Ovary (tissue), 9 donors: ENCODE data around the gene PTPRN2. TPM values are rescaled to one million over a fixed set of nuclear protein-coding genes. Genes with fewer than 3 reads are reported as not detected.

Source experiments
- DNase-seq, 5 donors: peaks; one replicate each; pipeline ENCODE4 v3.0.0-alpha.2; 2019 to 2020
- H3K27ac ChIP-seq, 2 donors: fragments of 200-600 bp; one replicate each; pipeline versions ENCODE4 v1.5.1 to v1.8.0; 2019 to 2022
- H3K27me3 ChIP-seq: fragments of 200-600 bp; one replicate; pipeline ENCODE4 v1.8.0; 2022
- H3K36me3 ChIP-seq: fragments of 200-600 bp; sonication (generic); one replicate; pipeline ENCODE4 v1.5.1; 2019
- H3K4me1 ChIP-seq: one replicate; pipeline ENCODE4 v1.8.1; 2013; ENCODE audit warnings: mild to moderate bottlenecking, moderate library complexity; ENCODE audit not compliant: insufficient read depth
- H3K4me3 ChIP-seq: fragments of 200-600 bp; sonication (generic); one replicate; pipeline ENCODE4 v1.5.1; 2017
- H3K9me3 ChIP-seq, 2 donors: fragments of 200-600 bp in 1 of 2; sonication (generic) in 1 of 2; one replicate each; pipeline versions ENCODE4 v1.5.1 to v1.8.1; 2013 to 2019; ENCODE audit warnings: mild to moderate bottlenecking in 1 of 2, moderate library complexity in 1 of 2
- CTCF ChIP-seq, 3 donors: fragments of 450-650 bp in 2 of 3; fragments of 200-600 bp in 1 of 3; IDR thresholded peaks; one replicate each; pipeline versions ENCODE4 v1.5.1 to v1.8.0; 2016 to 2022; ENCODE audit warnings: antibody characterized with exemption in 3 of 3, mild to moderate bottlenecking in 1 of 3
- EP300 ChIP-seq: sonication (generic); formaldehyde crosslinking; IDR thresholded peaks from one replicate; pipeline ENCODE4 v1.6.1; 2017; ENCODE audit warnings: antibody characterized with exemption
- POLR2A ChIP-seq: fragments of 450-650 bp; IDR thresholded peaks from one replicate; pipeline ENCODE4 v1.6.1; 2017; ENCODE audit warnings: antibody characterized with exemption, mild to moderate bottlenecking, moderate library complexity
- WGBS, 3 donors: extraction: QIAGEN DNeasy Blood & Tissue Kit in 1 of 3; methylation state at CpG; one replicate each; pipeline versions ENCODE4 v1.1.5 to v1.1.7; 2013 to 2017; 5-methylcytosine and 5-hydroxymethylcytosine counted together
- intact Hi-C, 4 donors: fragments of 100-400 bp; cut with DNase I; formaldehyde crosslinking; loops; one replicate each; pipeline versions ENCODE4 v1.11.0 to v1.15.1; 2022 to 2023
- polyA plus RNA-seq, 2 donors: library from polyadenylated mRNA; stranded (reverse); fragments of 200-250 nt in 1 of 2; fragments of 350-450 nt in 1 of 2; fragmentation: Illumina TruSeq in 1 of 2; extraction: RNeasy Lipid Tissue Mini Kit (QIAGEN cat#74804) in 1 of 2; gene quantifications; one replicate each; pipeline ENCODE4 v1.2.3, GENCODE V29; 2013 to 2014
- total RNA-seq, 7 donors: library from RNA; depleted of rRNA in 2 of 7; stranded (reverse); fragments of >200 nt in 2 of 7; fragmentation: NEBNext Ultra II Directional in 3 of 7; extraction: Animal tissue kit (Norgen Biotek cat#: 25700) in 3 of 7; gene quantifications; one replicate each; pipeline versions ENCODE4 v1.1.0 to v1.2.4, GENCODE V29; 2016 to 2023
- donor health status: DM: no; HTN: no; CAD: no; lungs with moderate emphysema.
- donor health status: DM: no; HTN: no; CAD: no.
- donor health status: Bipolar disorder and iron deficiency.
- donor health status: DM: yes; HTN: yes; CAD: no.
- donor health status: DM: no; HTN: no; CAD: no.
- donor health status: DM: yes; HTN: yes; CAD: no.

PTPRN2 gene
- total and polyA plus RNA-seq, 9 donors: 3.5 to 11.1 (median 5.9) TPM

DNA sequence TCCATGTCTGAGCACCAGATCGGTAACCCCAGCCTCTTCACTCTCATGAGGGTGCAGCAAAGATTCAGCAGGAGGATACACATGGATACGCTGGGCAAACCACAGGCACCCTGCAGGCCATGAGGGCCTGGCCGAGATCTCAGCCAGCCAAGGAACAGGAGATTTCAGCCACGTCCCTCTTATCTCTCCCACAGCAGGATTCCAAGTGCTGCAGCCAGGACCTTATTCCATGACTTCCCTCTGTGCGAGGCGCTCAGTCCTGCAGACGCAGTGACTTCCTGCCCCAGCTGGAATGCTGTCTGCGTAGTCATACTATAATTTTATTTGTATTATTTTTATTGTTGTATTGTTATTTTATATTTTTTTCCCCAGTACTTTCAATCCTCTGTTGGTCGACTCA lies 66.8 kb downstream of the PTPRN2 start:
- no peaks in the 10 kb centered on the region for H3K27me3 ChIP-seq
- H3K27ac ChIP-seq: no peak overlapping the region
- no peaks in the 10 kb centered on the region for H3K9me3 ChIP-seq
- 70 to 78% (median 73%) methylated on average over 9 of the region's 9 CpGs for WGBS, 3 donors
- DNase-seq: no peak
- TF ChIP-seq POLR2A (no peak), CTCF (IDR thresholded peaks at IDR 0.05) (no peak), EP300 (no peak)
- H3K4me1 ChIP-seq: no peaks in the 10 kb centered on the region
- no peaks in the 10 kb centered on the region for H3K36me3 ChIP-seq
- intact Hi-C loops: no loop called here
- no peak overlapping the region for H3K4me3 ChIP-seq

DNA sequence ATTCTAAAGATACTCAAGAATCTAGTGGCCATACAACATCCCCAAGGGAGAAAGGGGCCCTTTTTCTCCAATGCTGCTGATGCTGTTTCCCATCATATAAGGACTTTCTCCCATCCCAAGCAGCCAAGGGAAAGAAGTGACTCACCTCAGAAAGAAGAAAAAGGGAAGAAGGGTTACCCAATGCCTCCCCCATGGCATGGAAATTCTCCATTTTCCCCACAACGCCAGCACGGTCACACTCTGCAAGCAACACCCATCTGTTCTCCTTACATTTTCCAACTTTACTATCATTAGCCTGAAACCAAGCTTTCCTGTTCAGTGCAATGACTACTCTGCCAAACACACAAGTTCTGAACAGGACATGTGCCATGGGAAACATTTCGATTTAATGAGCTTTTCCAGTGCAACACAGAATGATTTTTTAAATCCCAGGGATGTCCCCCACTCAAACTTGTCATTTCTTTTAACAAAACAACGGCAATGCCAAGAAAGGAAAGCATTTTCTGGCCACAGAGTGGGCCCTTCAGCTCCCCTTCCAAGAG lies 67.9 kb downstream of the PTPRN2 start:
- Histone ChIP-seq H3K4me3 (no peak overlapping the region), H3K4me1 (no peaks in the 10 kb centered on the region), H3K27me3 (no peaks in the 10 kb centered on the region), H3K9me3 (no peaks in the 10 kb centered on the region), H3K27ac (no peak overlapping the region), H3K36me3 (no peaks in the 10 kb centered on the region)
- intact Hi-C loops: no loop called here
- DNase-seq: no peak
- WGBS, 3 donors: 68 to 74% (median 69%) methylated on average over 4 of the region's 4 CpGs
- no peak for TF ChIP-seq CTCF (IDR thresholded peaks at IDR 0.05)
- no peak for TF ChIP-seq POLR2A
- no peak for TF ChIP-seq EP300

GRCh38 chr7:158518980-158519632 lies 68.5 kb downstream of the PTPRN2 start:
- intact Hi-C loops: no loop called here
- Histone ChIP-seq H3K36me3 (no peaks in the 10 kb centered on the region), H3K27ac (no peak overlapping the region), H3K4me3 (no peak overlapping the region), H3K4me1 (no peaks in the 10 kb centered on the region), H3K9me3 (no peaks in the 10 kb centered on the region), H3K27me3 (no peaks in the 10 kb centered on the region)
- DNase-seq: no peak
- WGBS, 3 donors: 77 to 79% (median 77%) methylated on average over 7 of the region's 7 CpGs
- TF ChIP-seq EP300: no peak
- no peak for TF ChIP-seq POLR2A
- no peak for TF ChIP-seq CTCF (IDR thresholded peaks at IDR 0.05)

DNA sequence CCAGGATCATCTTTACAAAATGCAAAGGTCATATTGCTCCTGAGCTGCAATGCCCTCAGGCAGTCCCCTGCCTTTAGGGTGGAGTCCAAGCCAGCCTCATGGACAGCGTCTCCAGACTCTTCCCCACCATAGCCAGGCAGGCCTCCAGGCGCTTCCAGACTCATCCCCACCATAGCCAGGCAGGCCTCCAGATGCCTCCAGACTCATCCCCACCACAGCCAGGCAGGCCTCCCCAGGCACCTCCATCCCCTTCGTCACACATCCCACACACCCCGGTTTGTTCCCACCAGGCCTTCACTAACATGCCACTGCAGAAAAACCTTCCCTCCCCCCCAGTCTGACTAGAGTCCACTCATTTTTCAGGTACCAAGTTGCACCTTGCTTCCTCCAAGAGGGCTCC lies 70.1 kb downstream of the PTPRN2 start:
- 74 to 85% (median 78%) methylated on average over 4 of the region's 4 CpGs for WGBS, 3 donors
- Histone ChIP-seq H3K4me1 (no peaks in the 10 kb centered on the region), H3K36me3 (no peaks in the 10 kb centered on the region), H3K9me3 (peaks cover 0 to 3% of the 10 kb centered on the region in 2 donors), H3K27ac (no peak overlapping the region), H3K27me3 (no peaks in the 10 kb centered on the region), H3K4me3 (no peak overlapping the region)
- TF ChIP-seq EP300: no peak
- TF ChIP-seq CTCF (IDR thresholded peaks at IDR 0.05): no peak
- TF ChIP-seq POLR2A: no peak
- intact Hi-C loops: no loop called here
- no peak for DNase-seq
